Natural killer cell treated with Interleukin-12 subunit alpha and Interleukin-12 subunit beta and Interleukin-15 and Interleukin-18, amount 100 ng/mL, for 72 hours (primary cell): ENCODE data around the gene ANKRD39. TPM values are rescaled to one million over a fixed set of nuclear protein-coding genes. Genes with fewer than 3 reads are reported as not detected.

Experiments
- ATAC-seq, 2 donors: fragments of 150-1000 bp; cut with Tn5 transposase in 1 of 2; sonication (Bioruptor Pico), chemical (Tn5 transposase) in 1 of 2; 2 replicates each; pipeline ENCODE4 v1.10.0; 2021
- DNase-seq: peaks from one replicate; pipeline ENCODE4 v3.0.0; 2022; ENCODE audit warnings: low spot score
- H3K27ac Mint-ChIP-seq, 2 donors: 1 replicate in 1 of 2; 2 replicates in 1 of 2; pipeline ENCODE4 v1.8.0; 2022; ENCODE audit warnings: mixed read lengths in 2 of 2, mild to moderate bottlenecking in 1 of 2, moderate library complexity in 1 of 2
- H3K27me3 Mint-ChIP-seq, 2 donors: 1 replicate in 1 of 2; 2 replicates in 1 of 2; pipeline ENCODE4 v1.8.0; 2022; ENCODE audit warnings: mixed read lengths in 2 of 2
- H3K36me3 Mint-ChIP-seq: one replicate; pipeline ENCODE4 v1.8.0; 2022; ENCODE audit warnings: mixed read lengths
- H3K4me1 Mint-ChIP-seq, 2 donors: 1 replicate in 1 of 2; 2 replicates in 1 of 2; pipeline ENCODE4 v1.8.0; 2022; ENCODE audit warnings: low read depth in 2 of 2, mixed read lengths in 2 of 2, mild to moderate bottlenecking in 1 of 2
- H3K4me3 Mint-ChIP-seq: one replicate; pipeline ENCODE4 v1.8.0; 2022; ENCODE audit warnings: mixed read lengths
- H3K9me3 Mint-ChIP-seq: 2 replicates; pipeline ENCODE4 v1.8.0; 2022; ENCODE audit warnings: mixed read lengths
- total RNA-seq, 2 donors: library from RNA; stranded (reverse); gene quantifications; one replicate each; pipeline ENCODE4 v1.2.3, GENCODE V29; 2022

Gene ANKRD39, protein sequence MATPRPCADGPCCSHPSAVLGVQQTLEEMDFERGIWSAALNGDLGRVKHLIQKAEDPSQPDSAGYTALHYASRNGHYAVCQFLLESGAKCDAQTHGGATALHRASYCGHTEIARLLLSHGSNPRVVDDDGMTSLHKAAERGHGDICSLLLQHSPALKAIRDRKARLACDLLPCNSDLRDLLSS
- 10 to 100 TPM; 27.8 to 41.7 TPM for total RNA-seq

DNA sequence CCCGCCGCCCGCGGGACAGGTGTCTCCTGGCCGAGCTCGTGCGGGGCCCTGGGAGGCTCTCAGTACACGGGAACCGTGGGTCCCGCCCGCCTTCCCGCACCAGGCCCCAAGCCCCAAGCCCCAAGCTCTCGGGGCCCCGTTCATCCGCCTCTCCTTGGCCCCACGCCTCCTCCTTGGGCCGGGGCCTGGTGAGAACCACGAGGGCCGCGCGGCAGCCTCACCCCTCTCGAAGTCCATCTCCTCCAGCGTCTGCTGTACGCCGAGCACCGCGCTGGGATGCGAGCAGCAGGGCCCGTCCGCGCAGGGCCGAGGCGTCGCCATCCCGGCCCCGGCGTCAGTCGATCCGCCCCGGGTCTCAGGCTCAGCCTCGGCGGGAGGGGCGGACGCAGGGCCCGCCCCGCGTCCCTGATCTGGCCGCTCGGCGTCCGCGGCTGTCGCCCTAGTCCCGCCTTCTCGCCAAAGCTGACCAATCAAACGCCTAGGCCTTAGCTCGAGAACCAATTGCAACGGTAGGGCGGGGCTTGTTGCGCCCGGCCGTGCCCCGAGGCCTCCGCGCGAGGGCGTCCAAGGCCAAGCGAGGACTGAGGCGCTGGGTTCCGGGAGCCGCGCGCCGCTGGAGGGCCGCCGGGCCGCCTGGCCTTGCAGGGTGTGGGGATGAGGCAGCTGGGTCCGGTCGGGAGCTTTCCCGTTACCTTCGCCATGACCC lies at the start of gene ANKRD39:
TSS of gene ANKRD39 (minus strand) at position 350 of the 706 bp plus-strand sequence. CDS start at position 321, 29 bp downstream.
- no peaks in the 10 kb centered on the region for H3K27me3 Mint-ChIP-seq
- peak within 1 kb of the TSS; percentile 85 for H3K4me3 Mint-ChIP-seq
- ATAC-seq (peak; percentile 97 to 98), DNase-seq (peak; percentile 98)
- peaks cover 20 to 26% of the 10 kb centered on the region in 2 donors for H3K4me1 Mint-ChIP-seq
- peak within 1 kb of the TSS; percentile 21 to 59 for H3K27ac Mint-ChIP-seq
- H3K9me3 Mint-ChIP-seq: no peaks in the 10 kb centered on the region
- H3K36me3 Mint-ChIP-seq: peaks cover 5% of the 10 kb centered on the region

DNA sequence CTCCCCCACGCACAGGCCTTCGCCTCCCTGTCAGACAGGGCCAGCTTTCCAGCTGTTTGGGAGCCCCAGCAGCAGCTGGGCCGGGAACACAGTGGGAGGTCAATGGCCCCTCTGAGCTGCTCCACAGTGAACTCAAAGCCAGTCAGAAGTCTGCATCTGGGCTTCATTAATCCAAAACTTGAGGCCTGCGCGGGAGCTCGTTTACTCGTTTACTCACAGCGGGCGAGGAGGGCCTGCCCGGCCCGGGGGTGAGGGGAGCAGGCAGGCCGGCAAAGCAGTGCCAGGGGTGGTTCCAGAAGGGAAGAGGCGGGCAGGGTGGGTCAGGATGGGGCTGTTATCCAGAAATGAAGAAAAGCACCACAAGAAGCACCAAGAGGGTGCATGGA lies 48.9 kb upstream of the ANKRD39 start:
- DNase-seq (no peak), ATAC-seq (no peak)
- peak overlapping the region in 1 of 2 donors; percentile 31 for H3K27ac Mint-ChIP-seq
- H3K9me3 Mint-ChIP-seq: no peaks in the 10 kb centered on the region
- H3K4me1 Mint-ChIP-seq: peaks cover 8 to 16% of the 10 kb centered on the region in 2 donors
- H3K4me3 Mint-ChIP-seq: no peak overlapping the region
- H3K36me3 Mint-ChIP-seq: no peaks in the 10 kb centered on the region
- no peaks in the 10 kb centered on the region for H3K27me3 Mint-ChIP-seq

DNA sequence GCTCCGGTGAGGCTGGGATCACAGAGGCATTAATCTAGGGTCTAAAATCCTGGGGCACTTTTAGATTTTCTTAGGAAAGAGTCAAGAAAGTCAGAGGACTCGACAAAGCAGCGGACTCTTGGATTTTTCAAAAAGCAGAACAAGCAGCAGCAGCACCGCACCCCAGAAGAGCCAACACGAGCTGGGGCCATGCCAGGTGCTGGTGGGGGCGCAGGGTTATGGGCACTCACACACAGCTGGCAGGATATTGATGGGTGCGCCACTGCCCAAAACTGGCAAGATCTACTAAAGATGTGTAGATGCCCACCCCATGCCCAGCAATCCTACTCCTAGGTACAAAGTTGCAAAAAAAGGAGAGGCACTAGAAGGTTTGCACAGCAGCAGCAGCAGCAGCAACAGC lies 46.0 kb upstream of the ANKRD39 start:
- ATAC-seq (no peak), DNase-seq (no peak)
- Mint-ChIP-seq H3K27me3 (no peaks in the 10 kb centered on the region), H3K9me3 (no peaks in the 10 kb centered on the region), H3K4me3 (no peak overlapping the region), H3K27ac (no peak overlapping the region), H3K36me3 (no peaks in the 10 kb centered on the region), H3K4me1 (peaks cover 0 to 9% of the 10 kb centered on the region in 2 donors)

DNA sequence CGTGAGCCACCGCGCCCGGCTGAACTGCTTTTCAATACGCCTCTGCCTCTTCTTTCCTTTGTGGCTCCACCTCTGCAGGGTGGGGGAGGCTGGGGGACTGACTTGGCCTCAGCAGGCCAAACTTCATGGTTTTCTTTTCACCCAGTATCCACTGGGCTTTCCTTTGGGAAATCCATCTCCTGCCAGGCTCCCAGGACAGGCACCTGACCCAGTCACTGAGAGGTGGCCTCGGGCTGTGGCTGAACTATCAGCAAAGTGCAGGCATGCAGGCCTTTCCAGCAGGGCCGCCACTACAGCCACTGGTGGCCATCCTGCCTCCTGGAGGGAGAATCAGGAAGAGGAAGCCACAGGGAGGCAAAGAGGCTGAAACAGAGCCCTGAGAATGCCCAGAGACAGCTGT lies 45.5 kb upstream of the ANKRD39 start:
- H3K27me3 Mint-ChIP-seq: no peaks in the 10 kb centered on the region

DNA sequence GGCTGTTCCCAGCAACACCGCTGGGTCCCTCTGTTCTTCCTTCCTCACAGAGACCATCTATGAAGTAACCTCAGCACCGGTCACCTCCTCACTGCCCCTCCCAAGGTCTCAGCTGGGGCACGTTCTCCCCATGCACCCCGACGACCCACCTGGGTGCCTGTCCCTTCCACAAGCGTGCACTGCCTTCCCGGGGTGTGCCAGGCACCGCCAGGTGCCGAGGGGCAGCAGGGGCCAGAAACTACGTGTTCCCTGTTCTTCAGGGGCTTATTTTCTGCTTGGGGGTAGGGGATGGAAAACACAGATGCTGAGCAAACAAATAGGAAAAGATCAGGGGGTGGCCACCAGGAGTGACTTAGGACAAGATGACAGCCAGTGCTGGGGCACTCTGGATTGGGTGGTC lies 42.4 kb upstream of the ANKRD39 start:
- Mint-ChIP-seq H3K4me3 (no peak overlapping the region), H3K27me3 (no peaks in the 10 kb centered on the region), H3K4me1 (peaks cover 9 to 29% of the 10 kb centered on the region in 2 donors), H3K27ac (peak overlapping the region in 1 of 2 donors; percentile 3), H3K36me3 (no peaks in the 10 kb centered on the region), H3K9me3 (no peaks in the 10 kb centered on the region)
- DNase-seq (no peak), ATAC-seq (no peak)

More for the DNA sequence above, 45.5 kb upstream of the ANKRD39 start:
- Mint-ChIP-seq H3K9me3 (no peaks in the 10 kb centered on the region), H3K4me3 (no peak overlapping the region), H3K4me1 (peaks cover 0 to 11% of the 10 kb centered on the region in 2 donors), H3K27ac (no peak overlapping the region), H3K36me3 (no peaks in the 10 kb centered on the region)
- no peak for DNase-seq
- no peak for ATAC-seq

DNA sequence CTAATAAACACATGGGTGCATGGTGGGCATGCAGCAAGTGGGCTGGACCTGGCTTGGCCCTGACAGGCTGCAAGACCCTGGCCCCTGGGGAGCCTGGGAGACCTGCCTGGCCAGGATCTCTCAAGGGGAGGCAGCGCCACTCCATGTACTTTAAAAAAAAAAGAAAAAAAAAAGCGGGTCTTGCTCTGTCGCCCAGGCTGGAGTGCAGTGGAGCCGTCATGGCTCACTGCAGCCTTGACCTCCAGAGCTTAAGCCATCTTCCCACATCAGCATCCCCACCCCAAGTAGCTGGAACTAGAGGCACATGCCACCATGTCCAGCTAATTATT lies 41.6 kb upstream of the ANKRD39 start:
- Mint-ChIP-seq H3K4me3 (no peak overlapping the region), H3K27me3 (no peaks in the 10 kb centered on the region), H3K4me1 (peaks cover 9 to 33% of the 10 kb centered on the region in 2 donors), H3K27ac (no peak overlapping the region), H3K36me3 (no peaks in the 10 kb centered on the region), H3K9me3 (no peaks in the 10 kb centered on the region)
- DNase-seq (no peak), ATAC-seq (no peak)

DNA sequence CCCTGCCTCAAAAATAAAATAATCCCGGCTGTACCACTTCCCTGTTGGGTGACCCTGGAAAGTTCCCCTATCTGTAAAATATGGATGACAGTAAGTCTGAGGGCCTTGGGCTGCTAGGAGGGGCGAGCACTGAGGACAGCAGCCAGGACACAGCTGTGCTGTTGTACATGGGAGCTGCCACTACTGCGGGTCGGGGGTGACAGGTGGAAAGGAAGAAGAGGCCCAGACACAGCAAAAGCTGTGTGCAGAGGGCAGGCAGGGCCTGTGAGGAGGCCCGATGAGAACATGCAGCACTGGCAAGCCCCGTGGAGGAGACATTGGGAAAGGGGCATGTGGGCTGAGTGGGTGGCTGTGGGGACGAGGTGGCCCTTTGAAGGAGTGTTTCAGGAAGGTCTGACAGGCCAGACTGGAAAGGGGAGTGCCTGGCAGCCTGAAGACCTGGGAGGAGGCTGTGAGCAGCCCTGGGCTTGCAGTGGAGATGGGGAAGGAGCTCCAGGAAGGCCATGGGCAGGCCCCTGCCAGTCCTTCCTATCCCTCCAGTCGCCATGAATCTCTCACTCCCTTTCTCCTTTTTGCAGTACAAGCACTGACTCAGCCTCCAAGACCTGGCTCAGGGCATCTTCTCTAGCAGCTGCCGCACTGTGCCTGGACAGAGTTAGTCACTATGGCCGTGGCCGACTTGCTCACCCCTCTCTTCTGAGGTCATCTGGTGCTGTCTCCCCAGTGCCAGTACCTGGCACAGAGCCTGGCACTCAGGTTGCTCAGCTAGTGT lies 41.0 kb upstream of the ANKRD39 start:
- peaks cover 9 to 31% of the 10 kb centered on the region in 2 donors for H3K4me1 Mint-ChIP-seq
- no peaks in the 10 kb centered on the region for H3K9me3 Mint-ChIP-seq
- H3K4me3 Mint-ChIP-seq: no peak overlapping the region
- no peaks in the 10 kb centered on the region for H3K27me3 Mint-ChIP-seq
- ATAC-seq: no peak
- DNase-seq: no peak
- H3K27ac Mint-ChIP-seq: no peak overlapping the region
- no peaks in the 10 kb centered on the region for H3K36me3 Mint-ChIP-seq

DNA sequence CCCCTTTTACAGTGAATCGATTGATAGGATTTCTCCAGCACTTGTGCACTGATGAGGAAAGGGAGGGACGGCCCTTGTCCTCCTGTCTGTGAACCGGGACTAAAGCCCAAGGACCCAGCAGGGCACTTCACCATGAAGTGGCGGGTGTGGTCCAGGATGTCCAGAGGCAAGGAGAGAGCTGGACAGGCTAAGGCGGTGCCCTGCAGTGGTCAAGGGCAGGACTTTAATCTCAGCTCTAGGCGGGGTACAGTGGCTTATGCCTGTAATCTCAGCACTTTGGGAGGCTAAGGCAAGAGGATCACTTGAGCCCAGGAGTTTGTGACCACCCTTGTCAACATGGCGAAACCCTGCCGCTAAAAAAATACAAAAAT lies 40.3 kb upstream of the ANKRD39 start:
- Mint-ChIP-seq H3K4me3 (no peak overlapping the region), H3K4me1 (peaks cover 9 to 34% of the 10 kb centered on the region in 2 donors), H3K27ac (no peak overlapping the region), H3K9me3 (no peaks in the 10 kb centered on the region), H3K36me3 (no peaks in the 10 kb centered on the region), H3K27me3 (no peaks in the 10 kb centered on the region)
- DNase-seq (no peak), ATAC-seq (no peak)

DNA sequence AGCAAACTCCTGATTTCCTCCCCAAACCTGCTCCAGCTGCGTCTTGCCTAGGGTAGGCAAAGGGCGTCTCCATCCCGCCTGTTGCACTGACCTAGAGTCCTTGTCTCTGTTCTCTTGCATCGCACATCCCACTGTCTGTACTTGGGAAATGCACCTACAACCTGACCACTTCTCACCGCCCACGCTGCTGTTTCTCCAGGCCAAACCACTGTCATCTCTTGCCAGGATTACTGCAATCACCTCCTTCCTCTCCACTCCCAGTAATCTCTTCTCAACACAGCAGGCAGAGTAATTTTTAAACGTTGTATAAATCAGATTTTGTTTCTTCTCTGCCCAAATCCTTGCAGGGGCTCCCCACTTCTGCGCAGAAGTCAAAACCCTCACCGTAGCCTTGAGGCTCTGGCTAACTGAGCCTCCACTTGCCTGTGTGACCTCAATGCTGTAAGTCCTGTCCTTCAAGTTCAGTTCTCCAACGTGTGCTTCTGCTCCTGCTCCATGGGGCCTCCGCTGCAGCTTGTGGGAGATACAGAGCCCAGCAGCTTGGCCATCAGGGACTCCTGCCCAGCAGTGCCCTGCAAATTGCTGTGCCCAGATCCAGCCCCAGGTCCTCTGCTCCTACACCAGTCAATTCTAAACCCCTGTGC lies 39.8 kb upstream of the ANKRD39 start:
- H3K4me1 Mint-ChIP-seq: peaks cover 14 to 39% of the 10 kb centered on the region in 2 donors
- no peak overlapping the region for H3K4me3 Mint-ChIP-seq
- H3K27ac Mint-ChIP-seq: no peak overlapping the region
- H3K9me3 Mint-ChIP-seq: no peaks in the 10 kb centered on the region
- no peaks in the 10 kb centered on the region for H3K27me3 Mint-ChIP-seq
- ATAC-seq (no peak), DNase-seq (no peak)
- no peaks in the 10 kb centered on the region for H3K36me3 Mint-ChIP-seq

DNA sequence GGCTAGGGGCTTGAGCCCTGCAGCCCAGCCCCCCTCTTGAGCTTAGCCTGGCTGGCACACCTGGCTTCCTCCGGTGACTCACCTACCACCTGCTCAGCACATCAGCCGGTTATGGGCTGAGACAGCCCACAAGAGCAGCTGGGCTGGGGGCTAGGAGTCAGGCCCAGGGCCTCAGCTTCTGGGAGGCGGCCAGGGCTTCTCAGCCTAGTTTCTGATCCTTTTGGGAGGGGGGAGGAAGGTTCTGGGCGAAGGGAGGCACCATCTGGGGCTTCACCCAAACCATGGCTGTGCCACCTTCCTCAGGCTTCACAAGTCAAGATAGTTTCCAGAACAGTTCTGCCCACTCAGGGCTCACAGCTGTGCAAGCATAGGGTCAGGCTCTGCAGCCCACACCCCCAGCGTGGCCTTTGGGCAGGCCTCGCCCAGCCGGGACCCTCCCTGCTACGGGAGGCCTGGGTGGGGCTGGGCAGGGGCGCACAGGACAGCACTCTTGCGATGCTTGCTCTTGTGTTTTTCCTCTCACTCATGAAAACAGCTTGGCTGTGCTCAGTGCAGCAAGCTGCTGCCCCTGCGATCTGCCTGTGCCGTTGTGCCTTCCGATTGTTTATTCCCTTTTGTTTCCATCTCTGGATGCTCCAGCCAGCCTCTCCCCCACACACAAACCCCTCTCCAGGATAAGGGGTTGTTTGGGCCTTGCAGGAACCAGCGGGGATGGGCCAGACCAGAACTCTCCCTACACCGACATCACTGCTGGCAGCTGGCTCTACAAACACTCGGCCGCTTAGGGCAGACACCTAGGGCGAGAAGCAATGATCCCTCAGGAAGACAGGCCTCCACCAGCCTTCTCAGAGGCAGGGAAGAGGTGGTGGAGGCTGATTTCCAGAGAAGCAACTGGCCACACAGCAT lies 38.2 kb upstream of the ANKRD39 start:
- Mint-ChIP-seq H3K27ac (peak overlapping the region in 1 of 2 donors; percentile 27), H3K27me3 (no peaks in the 10 kb centered on the region), H3K4me1 (peaks cover 23 to 49% of the 10 kb centered on the region in 2 donors), H3K9me3 (no peaks in the 10 kb centered on the region), H3K4me3 (no peak overlapping the region), H3K36me3 (no peaks in the 10 kb centered on the region)
- ATAC-seq (no peak), DNase-seq (no peak)

DNA sequence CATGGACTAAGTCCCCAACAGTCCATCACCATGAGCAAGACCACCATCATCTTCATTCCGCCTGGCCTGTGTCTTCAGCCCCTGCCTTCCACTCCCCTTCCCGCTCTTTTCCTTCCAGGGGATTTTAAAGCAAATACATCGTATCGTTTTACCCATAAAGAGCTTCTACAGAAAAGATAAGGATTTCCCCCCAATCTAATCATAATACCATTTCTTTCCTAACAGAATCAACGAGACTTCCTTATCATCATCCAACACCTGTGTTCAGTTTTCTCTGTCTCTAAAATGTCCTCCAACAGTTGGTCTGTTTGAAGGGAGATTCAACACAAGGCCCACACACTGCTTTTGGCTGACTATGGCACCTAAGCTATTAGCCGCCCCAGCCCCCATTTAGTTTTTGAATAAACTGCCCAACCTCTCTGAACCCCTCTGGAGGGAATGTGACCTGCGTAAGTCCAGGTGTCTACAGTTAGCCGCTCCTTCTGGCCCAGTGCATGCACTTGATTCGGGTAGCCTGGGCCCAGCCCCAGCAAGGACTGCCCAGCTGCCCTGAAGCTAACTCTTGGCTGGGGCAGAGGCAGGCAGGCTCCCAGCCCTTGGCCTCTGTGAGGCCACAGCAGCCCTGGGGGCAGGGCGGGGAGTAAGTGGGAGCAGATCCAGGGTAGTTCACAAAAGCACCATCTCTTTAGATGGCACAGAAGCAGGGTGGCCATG lies 37.4 kb upstream of the ANKRD39 start:
- H3K4me1 Mint-ChIP-seq: peaks cover 25 to 49% of the 10 kb centered on the region in 2 donors
- H3K9me3 Mint-ChIP-seq: no peaks in the 10 kb centered on the region
- H3K36me3 Mint-ChIP-seq: no peaks in the 10 kb centered on the region
- H3K4me3 Mint-ChIP-seq: no peak overlapping the region
- H3K27ac Mint-ChIP-seq: peak overlapping the region; percentile 1 to 2
- no peak for DNase-seq
- ATAC-seq: no peak
- no peaks in the 10 kb centered on the region for H3K27me3 Mint-ChIP-seq

DNA sequence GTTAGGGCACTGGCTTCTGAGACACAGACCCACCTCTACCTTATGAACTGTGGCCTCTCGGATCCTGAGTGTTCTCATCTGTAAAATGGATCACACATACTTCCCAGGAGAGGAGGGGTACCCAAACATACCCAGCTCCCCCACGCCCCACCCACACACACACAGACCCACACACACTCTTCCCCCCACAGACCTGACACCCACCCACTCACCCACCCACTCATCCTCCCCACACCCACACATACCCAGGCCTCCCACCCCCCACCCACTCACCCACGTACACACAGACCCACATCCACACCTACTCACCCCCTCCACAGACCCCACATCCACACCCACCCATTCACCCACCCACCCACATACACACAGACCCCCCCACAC lies 36.3 kb upstream of the ANKRD39 start:
- Mint-ChIP-seq H3K27me3 (no peaks in the 10 kb centered on the region), H3K4me1 (peaks cover 25 to 45% of the 10 kb centered on the region in 2 donors), H3K27ac (no peak overlapping the region), H3K36me3 (no peaks in the 10 kb centered on the region), H3K9me3 (no peaks in the 10 kb centered on the region), H3K4me3 (no peak overlapping the region)
- ATAC-seq: no peak
- no peak for DNase-seq
